C4-2B (cell line): Measurements from ENCODE around the gene LYPLAL1.

Experiments
- ZFX ChIP-seq: fragments of 450-650 bp; IDR thresholded peaks from 2 replicates; pipeline ENCODE4 v1.6.1; 2017
- TF ChIP-seq, protein P1 (sequence below): fragments of 450-650 bp; conservative IDR thresholded peaks from 2 replicates; pipeline ENCODE4 v1.5.1; 2017; ENCODE audit warnings: mild to moderate bottlenecking

DNA sequence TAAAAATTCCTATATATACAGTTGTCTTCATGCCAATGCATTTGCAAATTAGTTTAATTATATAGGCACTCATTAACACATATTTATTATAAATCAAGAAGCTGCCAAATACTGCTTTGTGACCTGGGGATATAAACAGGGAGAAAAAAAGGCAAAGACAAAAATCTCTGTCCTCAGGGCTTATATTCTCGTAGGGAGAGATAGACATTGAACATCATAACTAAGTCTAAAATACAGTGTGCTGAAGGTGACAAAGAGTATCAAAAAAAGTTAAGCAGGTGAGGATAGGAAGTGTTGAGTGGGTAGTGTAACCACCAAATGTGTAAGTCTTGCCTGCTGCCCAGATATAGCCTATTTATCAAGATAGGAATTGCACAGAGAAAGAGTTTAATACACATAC is 40.7 kb upstream of the LYPLAL1 start:
- TF ChIP-seq, protein P1, sequence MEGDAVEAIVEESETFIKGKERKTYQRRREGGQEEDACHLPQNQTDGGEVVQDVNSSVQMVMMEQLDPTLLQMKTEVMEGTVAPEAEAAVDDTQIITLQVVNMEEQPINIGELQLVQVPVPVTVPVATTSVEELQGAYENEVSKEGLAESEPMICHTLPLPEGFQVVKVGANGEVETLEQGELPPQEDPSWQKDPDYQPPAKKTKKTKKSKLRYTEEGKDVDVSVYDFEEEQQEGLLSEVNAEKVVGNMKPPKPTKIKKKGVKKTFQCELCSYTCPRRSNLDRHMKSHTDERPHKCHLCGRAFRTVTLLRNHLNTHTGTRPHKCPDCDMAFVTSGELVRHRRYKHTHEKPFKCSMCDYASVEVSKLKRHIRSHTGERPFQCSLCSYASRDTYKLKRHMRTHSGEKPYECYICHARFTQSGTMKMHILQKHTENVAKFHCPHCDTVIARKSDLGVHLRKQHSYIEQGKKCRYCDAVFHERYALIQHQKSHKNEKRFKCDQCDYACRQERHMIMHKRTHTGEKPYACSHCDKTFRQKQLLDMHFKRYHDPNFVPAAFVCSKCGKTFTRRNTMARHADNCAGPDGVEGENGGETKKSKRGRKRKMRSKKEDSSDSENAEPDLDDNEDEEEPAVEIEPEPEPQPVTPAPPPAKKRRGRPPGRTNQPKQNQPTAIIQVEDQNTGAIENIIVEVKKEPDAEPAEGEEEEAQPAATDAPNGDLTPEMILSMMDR: no peak
- no peak for TF ChIP-seq ZFX
